Embryonic facial prominence (tissue), 1 donor: ENCODE measurements around the gene PRKACB.
"Not testable (repeated sequence)": the region's sequence is repeated elsewhere in the genome, so short reads cannot be mapped to it uniquely, and the experiment has no call there.

ENCODE experiments used
- DNase-seq: peaks from one replicate; pipeline ENCODE4 v3.0.0-alpha.2; 2016; ENCODE audit errors: extremely low spot score

PRKACB gene

GRCh38 chr1:84223751-84224432, 79.8 kb downstream of the PRKACB start:
- DNase-seq, result no peak

GRCh38 chr1:84224905-84225304, 80.8 kb downstream of the PRKACB start:
- no peak for DNase-seq

DNA sequence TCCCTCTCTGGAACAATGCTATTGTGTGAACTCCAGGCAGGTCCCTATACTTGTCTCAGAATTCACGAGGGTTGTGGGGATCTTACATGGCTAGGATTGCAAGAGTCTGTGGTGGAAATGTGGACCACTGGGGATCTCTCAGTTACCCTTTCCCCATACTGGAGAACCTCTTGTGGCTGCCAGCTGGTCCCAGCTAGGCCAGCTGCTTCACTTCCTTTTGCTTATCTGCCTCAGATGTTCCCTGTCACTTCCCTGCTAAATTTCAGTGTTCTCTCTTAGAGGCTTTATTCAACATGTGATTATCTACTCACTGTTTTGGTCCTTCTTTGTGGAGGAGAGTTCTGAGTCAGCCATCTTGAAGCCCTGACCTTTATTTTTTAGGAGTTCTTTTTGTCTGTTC, 81.6 kb downstream of the PRKACB start:
- DNase-seq, result no peak

DNA sequence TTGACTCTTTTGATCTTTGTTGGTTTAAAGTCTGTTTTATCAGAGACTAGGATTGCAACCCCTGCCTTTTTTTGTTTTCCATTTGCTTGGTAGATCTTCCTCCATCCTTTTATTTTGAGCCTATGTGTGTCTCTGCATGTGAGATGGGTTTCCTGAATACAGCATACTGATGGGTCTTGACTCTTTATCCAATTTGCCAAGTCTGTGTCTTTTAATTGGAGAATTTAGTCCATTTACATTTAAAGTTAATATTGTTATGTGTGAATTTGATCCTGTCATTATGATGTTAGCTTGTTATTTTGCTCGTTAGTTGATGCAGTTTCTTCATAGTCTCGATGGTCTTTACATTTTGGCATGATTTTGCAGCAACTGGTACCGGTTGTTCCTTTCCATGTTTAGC, 88.6 kb downstream of the PRKACB start:
- not testable (repeated sequence) for DNase-seq

DNA sequence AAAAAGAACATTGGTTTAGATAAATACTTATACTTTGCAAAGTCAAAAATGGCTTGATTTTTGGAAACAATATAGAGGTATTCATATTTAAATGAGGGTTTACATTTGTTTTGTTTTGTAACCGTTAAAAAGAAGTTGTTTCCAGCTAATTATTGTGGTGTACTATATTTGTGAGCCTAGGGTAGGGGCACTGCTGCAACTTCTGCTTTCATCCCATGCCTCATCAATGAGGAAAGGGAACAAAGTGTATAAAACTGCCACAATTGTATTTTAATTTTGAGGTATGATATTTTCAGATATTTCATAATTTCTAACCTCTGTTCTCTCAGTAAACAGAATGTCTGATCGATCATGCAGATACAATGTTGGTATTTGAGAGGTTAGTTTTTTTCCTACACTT, 92.2 kb downstream of the PRKACB start:
- no peak for DNase-seq

GRCh38 chr1:84242641-84243040, 98.6 kb downstream of the PRKACB start:
- DNase-seq, result no peak

DNA sequence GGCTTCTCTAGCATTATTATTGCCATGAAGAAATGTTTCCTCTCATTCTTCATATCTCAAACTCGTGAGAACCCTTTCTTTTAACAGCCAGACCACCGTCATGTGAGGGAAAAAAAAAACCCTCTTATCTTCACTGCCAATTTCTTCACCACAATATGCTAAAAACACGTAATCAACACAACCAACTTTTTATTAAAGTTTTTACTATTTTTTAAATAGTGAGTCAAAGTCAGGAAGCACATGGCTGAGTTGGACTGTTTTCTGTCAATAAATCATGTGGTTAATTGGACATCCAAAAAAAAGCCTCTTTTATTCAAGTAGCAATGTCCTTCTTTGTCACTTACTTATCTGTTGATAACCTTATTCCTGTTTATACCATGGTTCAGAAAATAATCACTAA, 101.5 kb downstream of the PRKACB start:
- DNase-seq, result no peak

DNA sequence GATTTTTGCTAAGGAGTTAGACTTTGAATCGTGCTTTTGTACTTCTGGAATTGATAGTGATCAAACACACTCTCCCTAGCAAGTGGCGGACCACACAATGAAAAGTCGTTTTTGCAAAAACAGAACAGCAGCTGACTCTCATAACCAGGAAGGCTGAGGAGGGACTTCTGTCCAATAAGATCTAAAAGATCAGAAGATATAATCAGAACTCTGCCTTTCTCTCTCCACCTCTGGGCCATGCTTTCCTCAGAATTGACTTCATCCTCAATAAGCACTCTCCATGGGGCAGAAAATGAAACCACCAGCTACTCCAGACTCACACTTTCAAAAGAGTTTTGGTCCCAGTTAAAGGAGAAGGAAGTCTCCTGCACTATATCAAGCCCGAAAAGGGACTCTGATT, 102.1 kb downstream of the PRKACB start:
- DNase-seq, result no peak

DNA sequence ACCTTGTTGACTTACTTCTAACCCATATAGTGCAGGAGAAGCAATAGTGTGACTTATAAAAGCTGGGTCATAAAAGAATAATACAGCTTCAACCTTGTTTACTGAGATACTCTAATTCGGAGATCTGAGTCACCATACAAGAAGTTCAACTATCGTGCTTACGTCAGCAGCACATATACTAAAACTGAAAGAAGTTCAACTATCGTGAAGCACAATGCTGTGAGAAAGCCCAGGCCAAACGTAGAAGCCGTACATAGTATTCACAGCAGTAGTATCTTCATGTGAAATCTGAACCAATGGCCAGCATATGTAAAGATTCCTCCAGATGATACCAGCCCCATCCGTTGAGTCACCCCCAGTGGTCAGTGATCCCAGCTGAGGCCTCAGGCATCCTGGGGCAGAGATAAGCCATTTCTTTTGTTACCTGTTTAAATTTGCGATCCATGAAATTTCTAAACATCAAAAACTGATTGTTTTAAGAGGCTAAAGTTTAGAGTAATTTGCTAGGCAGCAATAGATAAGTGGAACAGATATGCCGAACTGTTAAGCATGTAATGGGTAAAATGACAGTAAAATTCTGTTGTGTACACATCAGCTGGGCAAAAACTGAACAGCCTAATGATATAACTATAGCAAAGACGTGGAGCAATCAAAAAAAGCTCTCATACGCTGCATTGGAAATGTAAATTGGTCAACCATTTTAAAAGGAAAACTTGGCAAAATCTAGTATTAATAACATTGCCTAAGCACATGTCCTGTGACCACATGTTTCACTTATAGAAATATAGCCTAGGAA, 103.6 kb downstream of the PRKACB start:
- no peak for DNase-seq

DNA sequence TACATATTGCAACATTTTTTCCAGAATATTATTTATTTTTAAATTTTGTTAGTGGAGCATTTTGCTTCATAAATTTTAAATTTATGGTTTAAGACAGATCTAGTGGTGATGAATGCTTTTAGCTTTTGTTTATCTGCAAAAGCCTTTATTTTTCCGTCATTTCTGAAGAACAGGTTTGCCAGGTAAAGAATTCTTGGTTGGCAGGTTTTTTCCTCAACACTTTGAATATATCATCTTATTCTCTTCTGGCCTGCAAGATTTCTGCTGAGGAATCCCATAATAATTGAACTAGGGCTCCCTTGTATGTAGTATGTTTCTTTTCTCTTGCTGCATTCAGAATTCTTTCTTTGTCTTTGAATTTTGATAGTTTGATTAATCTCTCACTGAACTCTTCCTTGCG, 106.6 kb downstream of the PRKACB start:
- no peak for DNase-seq

DNA sequence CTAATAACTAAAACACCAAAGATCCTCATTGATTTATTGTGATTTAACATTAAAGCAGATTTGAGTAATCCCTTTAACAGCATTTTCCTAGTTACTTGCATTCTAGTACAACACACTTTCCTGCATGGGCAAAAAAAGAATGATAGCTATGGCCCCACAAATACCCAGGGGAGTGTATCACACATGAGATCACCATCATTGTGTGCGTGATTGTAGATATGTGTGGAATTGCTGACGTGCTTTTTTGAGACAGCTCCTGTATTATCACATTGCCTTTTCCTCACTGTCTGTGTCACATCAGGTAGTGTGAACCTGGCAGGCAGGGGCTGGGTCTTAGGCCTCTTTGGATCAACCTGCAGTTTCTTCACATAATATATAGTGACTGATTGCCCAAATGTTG, 109.0 kb downstream of the PRKACB start:
- DNase-seq, result no peak

GRCh38 chr1:84253891-84254290, 109.8 kb downstream of the PRKACB start:
- no peak for DNase-seq

- DNase-seq, result no peak
These were observed 110.7 kb downstream of the PRKACB start for GRCh38 chr1:84254703-84255238.

- no peak for DNase-seq
These were observed 111.5 kb downstream of the PRKACB start for GRCh38 chr1:84255582-84255981.

DNA sequence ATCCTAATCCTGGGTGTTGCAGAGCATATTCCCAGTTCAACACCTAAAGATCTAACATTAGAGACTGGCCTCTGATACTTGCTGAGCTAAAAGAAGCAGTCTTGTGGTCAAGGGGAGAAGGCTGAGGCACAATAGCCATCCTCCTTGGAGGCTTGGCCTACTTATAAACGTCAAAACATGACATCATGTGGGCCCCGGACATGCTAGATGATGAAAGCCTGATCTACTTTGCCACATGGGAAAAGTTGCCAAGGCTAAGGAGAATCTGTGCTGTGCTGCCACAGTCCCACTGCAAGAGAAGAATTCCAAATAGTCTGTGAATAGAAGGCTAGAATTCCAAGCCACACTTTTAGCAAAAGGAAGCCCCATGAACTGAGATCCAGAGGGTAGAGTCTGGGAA, 113.5 kb downstream of the PRKACB start:
- DNase-seq, result no peak

- DNase-seq, result no peak
These were observed 115.3 kb downstream of the PRKACB start for GRCh38 chr1:84259376-84259775.

DNA sequence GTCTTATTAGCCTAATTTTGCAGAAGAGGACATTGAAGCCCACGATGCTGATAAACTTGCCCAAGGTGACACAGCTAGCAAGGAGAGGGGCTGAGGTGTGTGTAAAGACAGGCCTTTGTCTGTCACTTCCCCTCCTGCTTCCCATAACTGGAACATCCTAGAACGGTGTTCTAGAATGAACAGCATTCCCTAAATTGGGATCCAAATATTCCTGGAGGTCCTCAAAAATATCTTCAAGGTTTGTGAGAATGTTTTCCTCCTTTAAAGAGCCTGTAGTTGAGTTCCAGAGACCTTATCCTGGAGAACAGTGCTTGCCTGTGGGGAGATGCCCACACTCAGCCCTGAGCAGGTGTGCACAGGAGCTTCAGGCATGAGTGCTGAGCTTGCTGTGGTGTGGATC, 115.9 kb downstream of the PRKACB start:
- no peak for DNase-seq

GRCh38 chr1:84260852-84261518, 116.9 kb downstream of the PRKACB start:
- no peak for DNase-seq

DNA sequence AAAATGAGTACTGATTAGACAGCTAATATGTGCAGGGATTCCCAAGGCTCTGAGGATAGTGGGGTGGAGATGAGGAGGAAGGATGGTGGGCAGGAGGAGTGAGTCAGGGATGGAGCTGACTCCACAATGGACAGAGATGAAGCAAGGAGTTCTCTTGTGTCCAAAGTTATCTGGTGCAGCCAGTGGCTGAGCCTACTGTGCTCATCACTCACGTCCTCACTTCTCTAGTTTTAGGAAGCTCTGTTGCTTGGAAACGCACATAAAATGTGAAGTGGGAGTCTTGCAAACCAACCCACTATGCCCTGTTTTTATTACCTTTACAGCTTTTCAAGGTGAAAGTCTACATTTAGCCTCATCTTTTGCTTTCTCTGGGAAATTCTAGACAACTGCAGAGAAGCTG, 120.9 kb downstream of the PRKACB start:
- DNase-seq, result no peak

- DNase-seq, result no peak
These were observed 121.8 kb downstream of the PRKACB start for GRCh38 chr1:84265867-84266266.

GRCh38 chr1:84266748-84267147, 122.7 kb downstream of the PRKACB start:
- DNase-seq, result no peak

- DNase-seq, result no peak
These were observed 123.4 kb downstream of the PRKACB start for GRCh38 chr1:84267476-84267875.

- no peak for DNase-seq
These were observed 124.3 kb downstream of the PRKACB start for GRCh38 chr1:84268346-84268745.
